K562 (cell line): Measurements from ENCODE around the gene HYAL3. TPM values are rescaled to one million over a fixed set of nuclear protein-coding genes. Genes with fewer than 3 reads are reported as not detected.
A peak's percentile ranks its signal among the peaks of the same experiment; 100 is the strongest.

Experiments
- ATAC-seq: fragments of 200-7000 bp; cut with Tn5 transposase; 3 replicates; pipeline ENCODE4 v1.9.1; 2020; ENCODE audit warnings: moderate library complexity
- BruUV-seq: library from RNA; stranded (reverse); fragments of 400-500 nt; replicated peaks from 2 replicates; lab custom pipeline; 2021; lab: Mats Ljungman, UMichigan
- CTCF ChIA-PET: fragments of 300-600 bp; formaldehyde crosslinking; extraction: SDS; loops from one replicate; lab custom pipeline; 2021; ENCODE audit warnings: low intra/inter-chr PET ratio; lab: Yijun Ruan, JAX
- POLR2A ChIA-PET: fragments of 300-600, 350-650 bp; sonication (Branson Sonifier 250); formaldehyde crosslinking; extraction: SDS; loops from one replicate; lab custom pipeline; 2021; ENCODE audit warnings: antibody characterized with exemption, inconsistent platforms; lab: Yijun Ruan, JAX
- DNase-seq, 4 experiments: peaks; one replicate each; pipeline versions ENCODE4 v3.0.0 to v3.0.0-alpha.2; 2011 to 2018; ENCODE audit warnings: low spot score in 3 of 4, mixed read lengths in 3 of 4; ENCODE audit errors: extremely low read depth in 1 of 4
- FAIRE-seq: peaks from 2 replicates; lab custom pipeline; 2011; peaks lifted over from hg19 to GRCh38; lab: Jason Lieb, UNC
- H2AFZ ChIP-seq: 2 replicates; pipeline ENCODE4 v1.6.0; 2011; ENCODE audit warnings: low read depth, low read length, control low read depth, inconsistent platforms
- H3K27ac ChIP-seq: fragments of 200-600 bp; 3 replicates; pipeline ENCODE4 v1.8.0; 2011; ENCODE audit warnings: low read depth, mild to moderate bottlenecking, control low read depth, inconsistent platforms, low read length, moderate library complexity, mixed read lengths; ENCODE audit errors: extremely low read depth
- H3K27me3 ChIP-seq, 2 experiments: fragments of 300-600 bp in 1 of 2; 2 replicates in 1 of 2; 3 replicates in 1 of 2; pipeline versions ENCODE4 v1.6.0 to v1.8.0; 2011; ENCODE audit warnings: inconsistent platforms in 2 of 2, low read length in 2 of 2, mild to moderate bottlenecking in 1 of 2, mixed read lengths in 1 of 2, moderate library complexity in 1 of 2; ENCODE audit not compliant: control insufficient read depth in 2 of 2, insufficient read depth in 2 of 2
- H3K36me3 ChIP-seq: fragments of 300-600 bp; 3 replicates; pipeline ENCODE4 v1.8.0; 2011; ENCODE audit warnings: mild to moderate bottlenecking, low read length, inconsistent platforms; ENCODE audit not compliant: control insufficient read depth, insufficient read depth
- H3K4me1 ChIP-seq, 2 experiments: fragments of 200-600 bp in 1 of 2; replicated peaks in 1 of 2; 2 replicates in 1 of 2; 3 replicates in 1 of 2; pipeline versions ENCODE4 v1.5.1 to v1.8.0; 2011; ENCODE audit warnings: inconsistent platforms in 2 of 2, low read length in 2 of 2, mild to moderate bottlenecking in 1 of 2, mixed read lengths in 1 of 2, moderate library complexity in 1 of 2; ENCODE audit not compliant: control insufficient read depth in 2 of 2, insufficient read depth in 2 of 2
- H3K4me2 ChIP-seq: 2 replicates; pipeline ENCODE4 v1.6.1; 2011; ENCODE audit warnings: low read length, control low read depth, inconsistent platforms, mixed read lengths; ENCODE audit not compliant: insufficient read depth
- H3K4me3 ChIP-seq: fragments of 200-600 bp; sonication (generic), shearing (Covaris generic); 2 replicates; pipeline ENCODE4 v1.5.1; 2016; ENCODE audit warnings: control low read depth, inconsistent platforms
- H3K79me2 ChIP-seq: fragments of 200-600 bp; 3 replicates; pipeline ENCODE4 v1.8.0; 2011; ENCODE audit warnings: low read length, inconsistent platforms; ENCODE audit not compliant: control insufficient read depth, insufficient read depth
- H3K9ac ChIP-seq, 2 experiments: 2 replicates each; pipeline versions ENCODE4 v1.6.0 to v1.6.1; 2011; ENCODE audit warnings: low read depth in 2 of 2, low read length in 2 of 2, control low read depth in 1 of 2, inconsistent platforms in 1 of 2, mild to moderate bottlenecking in 1 of 2, mixed read lengths in 1 of 2; ENCODE audit not compliant: insufficient read depth in 1 of 2
- H3K9me1 ChIP-seq: one replicate; pipeline ENCODE4 v1.6.0; 2011; ENCODE audit warnings: inconsistent platforms, mild to moderate bottlenecking, low read length, moderate library complexity; ENCODE audit not compliant: control insufficient read depth, insufficient read depth
- H3K9me3 ChIP-seq: replicated peaks from 2 replicates; pipeline ENCODE4 v1.5.1; 2011; ENCODE audit warnings: low read depth, low read length, inconsistent platforms; ENCODE audit not compliant: control insufficient read depth, insufficient read depth
- H4K20me1 ChIP-seq: replicated peaks from 2 replicates; pipeline ENCODE4 v1.6.1; 2011; ENCODE audit warnings: low read length, inconsistent platforms, mixed read lengths; ENCODE audit not compliant: control insufficient read depth, insufficient read depth
- CREM ChIP-seq: IDR thresholded peaks from 2 replicates; pipeline ENCODE4 v1.6.1; 2014; ENCODE audit warnings: antibody characterized with exemption, low read depth
- ETV6 ChIP-seq, 3 experiments: fragments of 150-350 bp in 1 of 3; sonication (generic) in 1 of 3; formaldehyde crosslinking in 1 of 3; IDR thresholded peaks; 2 replicates each; pipeline versions ENCODE4 v1.6.1 to v1.8.0; 2014 to 2022; ENCODE audit warnings: borderline replicate concordance in 2 of 3, low read depth in 2 of 3, antibody characterized with exemption in 1 of 3, low read length in 1 of 3, mild to moderate bottlenecking in 1 of 3, missing genetic modification reagents in 1 of 3
- FOXA3 ChIP-seq, 2 experiments: fragments of 450-650 bp in 1 of 2; sonication (generic) in 1 of 2; formaldehyde crosslinking; IDR thresholded peaks in 1 of 2; conservative IDR thresholded peaks in 1 of 2; 2 replicates each; pipeline versions ENCODE4 v1.4.0 to v1.8.0; 2020 to 2022; ENCODE audit warnings: mild to moderate bottlenecking in 2 of 2, missing genetic modification reagents in 1 of 2
- MAFG ChIP-seq: fragments of 450-650 bp; conservative IDR thresholded peaks from 2 replicates; pipeline ENCODE4 v1.6.1; 2016; ENCODE audit warnings: missing genetic modification characterization, missing compliant biosample characterization
- NFRKB ChIP-seq: fragments of 450-650 bp; IDR thresholded peaks from 2 replicates; pipeline ENCODE4 v1.6.1; 2016; ENCODE audit warnings: low read depth
- POLR2B ChIP-seq: fragments of 450-650 bp; IDR thresholded peaks from 2 replicates; pipeline ENCODE4 v1.6.1; 2018; ENCODE audit warnings: low read depth; ENCODE audit not compliant: partially characterized antibody
- PTTG1 ChIP-seq: fragments of 450-650 bp; IDR thresholded peaks from 2 replicates; pipeline ENCODE4 v1.6.1; 2016; ENCODE audit warnings: low read depth, mild to moderate bottlenecking, missing genetic modification characterization, missing compliant biosample characterization
- SP1 ChIP-seq: sonication (generic); formaldehyde crosslinking; IDR thresholded peaks from 2 replicates; pipeline ENCODE4 v1.8.1; 2022; ENCODE audit warnings: mild to moderate bottlenecking, missing genetic modification reagents
- SPI1 ChIP-seq: IDR thresholded peaks from 2 replicates; pipeline ENCODE4 v1.6.1; 2011; ENCODE audit warnings: low read depth, low read length, control low read depth, borderline replicate concordance
- TARDBP ChIP-seq: fragments of 450-650 bp; IDR thresholded peaks from 2 replicates; pipeline ENCODE4 v1.6.1; 2016
- USF1 ChIP-seq: sonication (generic); formaldehyde crosslinking; IDR thresholded peaks from 2 replicates; pipeline ENCODE4 v1.9.0; 2022; ENCODE audit warnings: mild to moderate bottlenecking, missing genetic modification reagents
- ZBTB9 ChIP-seq: fragments of 450-650 bp; formaldehyde crosslinking; IDR thresholded peaks from 2 replicates; pipeline ENCODE4 v1.4.0; 2020; ENCODE audit warnings: mild to moderate bottlenecking, moderate library complexity
- ZNF592 ChIP-seq: fragments of 450-650 bp; IDR thresholded peaks from 2 replicates; pipeline ENCODE4 v1.6.1; 2017; ENCODE audit warnings: antibody characterized with exemption, mild to moderate bottlenecking
- WGBS: fragments of 100-300 bp; shearing (Covaris generic); methylation state at CpG from one replicate; pipeline ENCODE4 v1.1.6; 2016; ENCODE audit warnings: low coverage, mixed read lengths; ENCODE audit not compliant: insufficient coverage; ENCODE audit errors: missing lambda C conversion rate; 5-methylcytosine and 5-hydroxymethylcytosine counted together
- in situ Hi-C: fragments of 300-500 bp; cut with MboI; formaldehyde crosslinking; loops from 4 replicates; pipeline ENCODE4 v1.15.0; 2018; ENCODE audit warnings: inconsistent platforms, mixed read lengths
- intact Hi-C: fragments of 100-400 bp; cut with micrococcal nuclease; formaldehyde crosslinking; loops from 2 replicates; pipeline ENCODE4 v1.14.2; 2022
- polyA plus RNA-seq, 8 experiments: library from polyadenylated mRNA; depleted of rRNA in 4 of 8; stranded (reverse) in 5 of 8; unstranded in 3 of 8; fragments of >200 nt; fragmentation: Nextera tagmentation in 2 of 8; fragmentation: Illumina TruSeq in 1 of 8; extraction: Ambion mirVana in 2 of 8; extraction: Trizol in 1 of 8; gene quantifications; 2 replicates each; pipeline versions ENCODE4 v1.2.1 to v1.2.3, GENCODE V29; 2011 to 2014; ENCODE audit warnings: inconsistent platforms in 1 of 8, missing spikeins in 1 of 8
- total RNA-seq, 7 experiments: library from RNA; depleted of rRNA in 6 of 7; stranded (reverse); fragments of >200 nt in 6 of 7; fragmentation: Illumina TruSeq in 2 of 7; extraction: Trizol in 2 of 7; gene quantifications; 2 replicates each; pipeline versions ENCODE4 v1.2.1 to v1.2.3, GENCODE V29; 2011 to 2021; ENCODE audit warnings: low replicate concordance in 1 of 7

Gene HYAL3
- total and polyA plus RNA-seq, 9 of the 15 experiments (the other 6 are each of a cell fraction or from before 2014, with no cell fraction given), result 0.38 to 9.1 (median 6.8) TPM

- H3K4me1 ChIP-seq, result peaks cover 25 to 66% of the 10 kb centered on the region in 2 experiments; a peak in 4 of 5 replicates
- H3K27ac ChIP-seq, result peak overlapping the region; percentile 99
- peaks cover 19% of the 10 kb centered on the region; the same call in 2 of the 3 replicates for H3K36me3 ChIP-seq
- no peaks in the 10 kb centered on the region for H4K20me1 ChIP-seq
- H2AFZ ChIP-seq, result peak overlapping the region; percentile 74
- TSS peak; percentile 95 for BruUV-seq
- intact Hi-C loops (loop anchor here (2.0 kb wide), 1 partner anchor 29 kb away; the partner anchor contains the start of gene TUSC2), in situ Hi-C loops (no loop called here)
- peaks cover 49% of the 10 kb centered on the region for H3K79me2 ChIP-seq
- 28% methylated on average over 11 of the region's 12 CpGs for WGBS
- H3K4me2 ChIP-seq, result peak overlapping the region; percentile 94
- no peaks in the 10 kb centered on the region for H3K9me1 ChIP-seq
- no peaks in the 10 kb centered on the region for H3K27me3 ChIP-seq
- H3K4me3 ChIP-seq, result peak overlapping the region; percentile 83
- ATAC-seq, result peak; percentile 5; the same call in 1 of the 3 replicates
- CTCF ChIA-PET, result no interaction called here
- POLR2A ChIA-PET, result interaction anchor here (0.5 to 1.1 kb wide), 6 partner anchors 15 to 54 kb away, joined by 3 to 6 read pairs (median 4); partner anchors contain the start of gene TUSC2
- H3K9ac ChIP-seq, result peak overlapping the region; percentile 87 to 94
- H3K9me3 ChIP-seq, result no peaks in the 10 kb centered on the region
- DNase-seq, result peak in 2 of 4 experiments; percentile 19 to 48
- peak; percentile 87 for FAIRE-seq
- TF ChIP-seq SPI1, result peak; percentile 60; the same call in 1 of the 2 replicates
- peak; percentile 12 for TF ChIP-seq POLR2B
- 0 out of 2 replicates have a peak, but pooled peaks have one; percentile 4 for TF ChIP-seq CREM
- TF ChIP-seq ETV6 (IDR thresholded peaks at IDR 0.05; ENCODE audit: borderline replicate concordance in 1 of 2, low read depth in 2 of 2, low read length in 1 of 2), result no peak
- TF ChIP-seq ETV6 (CRISPR knock-in tag; IDR thresholded peaks at IDR 0.05; ENCODE audit: borderline replicate concordance), result 0 out of 2 replicates have a peak, but pooled peaks have one; percentile 29
- 0 out of 2 replicates have a peak, but pooled peaks have one; percentile 10 for TF ChIP-seq SP1 (CRISPR knock-in tag)
- peak; percentile 4; the same call in 1 of the 2 replicates for TF ChIP-seq USF1 (CRISPR knock-in tag)
- 0 out of 2 replicates have a peak, but pooled peaks have one; percentile 33 for TF ChIP-seq TARDBP
- TF ChIP-seq PTTG1 (tag), result 0 out of 2 replicates have a peak, but pooled peaks have one; percentile 43
- TF ChIP-seq NFRKB, result peak; percentile 79; the same call in 1 of the 2 replicates
- TF ChIP-seq ZBTB9, result no peak
- peak; percentile 55; the same call in 1 of the 2 replicates for TF ChIP-seq MAFG (tag)
- peak; percentile 94 for TF ChIP-seq ZNF592
- TF ChIP-seq FOXA3 (CRISPR knock-in tag; conservative IDR thresholded peaks at IDR 0.05 in 1 of 2, IDR thresholded peaks at IDR 0.05 in 1 of 2), result peak in 1 of 2 experiments; percentile 51; a peak in 1 of 4 replicates
These were observed 900 bp upstream of the HYAL3 start for GRCh38 chr3:50299929-50300680.
